IMR-90 (cell line): Measurements from ENCODE around the gene FUBP1. TPM values are rescaled to one million over a fixed set of nuclear protein-coding genes. Genes with fewer than 3 reads are reported as not detected.
A peak's percentile ranks its signal among the peaks of the same experiment; 100 is the strongest.

Experiments
- ATAC-seq: fragments of 200-7000 bp; cut with Tn5 transposase; 2 replicates; pipeline ENCODE4 v1.9.1; 2020; ENCODE audit warnings: low read depth, mild to moderate bottlenecking, moderate library complexity
- BruUV-seq: library from RNA; stranded (reverse); fragments of 400-500 nt; replicated peaks from 2 replicates; lab custom pipeline; 2021; lab: Mats Ljungman, UMichigan
- CTCF ChIA-PET: fragments of 300-600 bp; formaldehyde crosslinking; extraction: SDS; loops from one replicate; lab custom pipeline; 2021; ENCODE audit warnings: antibody characterized with exemption; lab: Yijun Ruan, JAX
- POLR2A ChIA-PET: fragments of 300-600 bp; sonication (Branson Sonifier 250); formaldehyde crosslinking; loops from one replicate; lab custom pipeline; 2022; ENCODE audit warnings: antibody characterized with exemption; ENCODE audit not compliant: unreplicated experiment; lab: Charles Lee
- DNase-seq: peaks from one replicate; pipeline ENCODE4 v3.0.0; 2013
- H2AFZ ChIP-seq: replicated peaks from 2 replicates; pipeline ENCODE3; 2013; ENCODE audit warnings: low read length, mild to moderate bottlenecking; ENCODE audit not compliant: poor library complexity
- H2AK5ac ChIP-seq: 2 replicates; pipeline ENCODE4 v1.6.1; 2013; ENCODE audit warnings: low read depth, low read length, inconsistent platforms
- H2AK9ac ChIP-seq: replicated peaks from 2 replicates; pipeline ENCODE3; 2013; ENCODE audit warnings: mild to moderate bottlenecking, low read depth, low read length, moderate library complexity; ENCODE audit not compliant: poor library complexity
- H2BK120ac ChIP-seq: 2 replicates; pipeline ENCODE4 v1.6.1; 2013; ENCODE audit warnings: low read depth, low read length, inconsistent platforms
- H2BK15ac ChIP-seq: 3 replicates; pipeline ENCODE4 v1.6.1; 2013; ENCODE audit warnings: low read depth, low read length, inconsistent platforms
- H2BK20ac ChIP-seq: 2 replicates; pipeline ENCODE4 v1.6.1; 2013; ENCODE audit warnings: low read depth, mild to moderate bottlenecking, inconsistent platforms, low read length, moderate library complexity
- H2BK5ac ChIP-seq: 2 replicates; pipeline ENCODE4 v1.6.1; 2013; ENCODE audit warnings: mild to moderate bottlenecking, low read depth, low read length, inconsistent platforms; ENCODE audit not compliant: poor library complexity, severe bottlenecking
- H3K14ac ChIP-seq: replicated peaks from 2 replicates; pipeline ENCODE4 v1.6.1; 2013; ENCODE audit warnings: low read depth, low read length, inconsistent platforms
- H3K18ac ChIP-seq: 2 replicates; pipeline ENCODE4 v1.6.1; 2013; ENCODE audit warnings: low read depth, low read length, control low read depth
- H3K23ac ChIP-seq: 2 replicates; pipeline ENCODE4 v1.6.1; 2013; ENCODE audit warnings: low read depth, low read length, inconsistent platforms
- H3K27ac ChIP-seq: 2 replicates; pipeline ENCODE4 v1.5.1; 2013; ENCODE audit warnings: mild to moderate bottlenecking, control low read depth, low read length; ENCODE audit not compliant: insufficient read depth
- H3K27me3 ChIP-seq: 2 replicates; pipeline ENCODE4 v1.6.1; 2013; ENCODE audit warnings: low read length; ENCODE audit not compliant: control insufficient read depth, insufficient read depth
- H3K36me3 ChIP-seq: 2 replicates; pipeline ENCODE4 v1.6.1; 2013; ENCODE audit warnings: low read length, mixed read lengths; ENCODE audit not compliant: control insufficient read depth, insufficient read depth
- H3K4ac ChIP-seq: 2 replicates; pipeline ENCODE4 v1.6.1; 2013; ENCODE audit warnings: low read depth, low read length, inconsistent platforms
- H3K4me1 ChIP-seq: 2 replicates; pipeline ENCODE4 v1.6.1; 2013; ENCODE audit warnings: low read length, mixed read lengths; ENCODE audit not compliant: control insufficient read depth, insufficient read depth
- H3K4me2 ChIP-seq: 2 replicates; pipeline ENCODE4 v1.6.1; 2013; ENCODE audit warnings: low read depth, mild to moderate bottlenecking, control low read depth, low read length, moderate library complexity
- H3K4me3 ChIP-seq: 2 replicates; pipeline ENCODE4 v1.5.1; 2013; ENCODE audit warnings: low read depth, mild to moderate bottlenecking, control low read depth, low read length, moderate library complexity; ENCODE audit not compliant: insufficient read depth
- H3K56ac ChIP-seq: 2 replicates; pipeline ENCODE4 v1.6.1; 2013; ENCODE audit warnings: low read length, inconsistent platforms; ENCODE audit not compliant: insufficient read depth; ENCODE audit errors: extremely low read depth
- H3K79me1 ChIP-seq, 2 experiments: 2 replicates each; pipeline ENCODE4 v1.6.1; 2013; ENCODE audit warnings: low read length in 2 of 2, inconsistent platforms in 1 of 2, low read depth in 1 of 2
- H3K9ac ChIP-seq: 2 replicates; pipeline ENCODE4 v1.6.1; 2013; ENCODE audit warnings: low read depth, low read length, control low read depth
- H3K9me1 ChIP-seq: 2 replicates; pipeline ENCODE4 v1.6.1; 2013; ENCODE audit warnings: low read length, inconsistent platforms; ENCODE audit not compliant: insufficient read depth
- H3K9me3 ChIP-seq: 2 replicates; pipeline ENCODE4 v1.6.1; 2013; ENCODE audit warnings: low read length; ENCODE audit not compliant: control insufficient read depth, insufficient read depth
- H4K20me1 ChIP-seq: 2 replicates; pipeline ENCODE4 v1.6.1; 2013; ENCODE audit warnings: low read length, inconsistent platforms; ENCODE audit not compliant: insufficient read depth
- H4K5ac ChIP-seq: 2 replicates; pipeline ENCODE4 v1.6.1; 2013; ENCODE audit warnings: mild to moderate bottlenecking, low read depth, low read length, control low read depth
- H4K8ac ChIP-seq, 2 experiments: 2 replicates each; pipeline ENCODE4 v1.6.1; 2013; ENCODE audit warnings: low read depth in 2 of 2, low read length in 2 of 2, control low read depth in 1 of 2, inconsistent platforms in 1 of 2
- H4K91ac ChIP-seq: 2 replicates; pipeline ENCODE4 v1.6.1; 2013; ENCODE audit warnings: low read depth, low read length, inconsistent platforms; ENCODE audit not compliant: insufficient read depth
- NFE2L2 ChIP-seq: fragments of 150-350 bp; IDR thresholded peaks from 2 replicates; pipeline ENCODE4 v1.6.1; 2016; ENCODE audit warnings: low read depth, mild to moderate bottlenecking, low read length
- RCOR1 ChIP-seq: IDR thresholded peaks from 2 replicates; pipeline ENCODE4 v1.6.1; 2012; ENCODE audit warnings: mild to moderate bottlenecking, low read length, improper control_type of control experiment; ENCODE audit not compliant: insufficient replicate concordance
- WGBS, 2 experiments: methylation state at CpG; one replicate each; pipeline versions ENCODE4 v1.1.5 to v1.1.7; 2013; ENCODE audit warnings: missing lambda C conversion rate in 2 of 2; ENCODE audit not compliant: insufficient read length in 1 of 2; ENCODE audit errors: extremely low coverage in 2 of 2; 5-methylcytosine and 5-hydroxymethylcytosine counted together
- dilution Hi-C: fragments of 300-500 bp; cut with HindIII; formaldehyde crosslinking; loops from one replicate; pipeline ENCODE4 v1.14.3; 2018; ENCODE audit warnings: low sequenced_read_pairs; ENCODE audit not compliant: unreplicated experiment
- in situ Hi-C: fragments of 300-500 bp; cut with MboI; formaldehyde crosslinking; loops from 3 replicates; pipeline ENCODE4 v1.14.3; 2019; ENCODE audit warnings: low sequenced_read_pairs, inconsistent platforms, mixed read lengths
- intact Hi-C: fragments of 100-400 bp; cut with micrococcal nuclease; formaldehyde crosslinking; loops from 2 replicates; pipeline ENCODE4 v1.10.0; 2022
- polyA plus RNA-seq, 3 experiments: library from polyadenylated mRNA; depleted of rRNA; stranded (reverse); fragments of >200 nt; gene quantifications; 2 replicates each; pipeline ENCODE4 v1.2.3, GENCODE V29; 2012; ENCODE audit warnings: low replicate concordance in 1 of 3
- total RNA-seq: library from RNA; depleted of rRNA; stranded (reverse); fragments of >200 nt; gene quantifications from 2 replicates; pipeline ENCODE4 v1.2.3, GENCODE V29; 2012
- TF ChIP-seq, protein P1 (sequence below): fragments of 150-350 bp; IDR thresholded peaks from 2 replicates; pipeline ENCODE4 v1.6.1; 2017; ENCODE audit warnings: mild to moderate bottlenecking, antibody characterized with exemption, low read length, low read depth

FUBP1 gene
- total and polyA plus RNA-seq, 2 of the 4 experiments (the other 2 are of a cell fraction) = 94.7 to 129 TPM

DNA sequence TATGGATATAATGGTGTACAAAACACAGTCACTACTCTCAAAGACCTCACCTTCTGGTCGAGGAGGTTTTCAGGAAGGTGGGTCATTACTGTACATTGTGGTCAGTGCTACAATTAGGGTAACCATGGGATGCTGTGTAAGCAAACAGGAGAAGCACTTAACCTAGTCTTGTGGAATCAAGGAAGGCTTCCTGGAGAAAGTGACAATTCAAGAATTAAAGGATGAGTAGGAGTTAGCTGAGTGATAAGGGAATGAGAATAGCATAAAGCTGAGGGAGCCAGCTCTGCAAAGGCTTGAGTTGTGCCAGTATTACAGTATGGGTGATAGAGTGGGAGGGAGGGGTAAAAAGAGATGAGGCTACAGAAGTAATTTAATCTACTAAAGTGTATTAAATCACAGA lies 73.3 kb downstream of the FUBP1 start:
- Histone ChIP-seq H2BK20ac (no peak overlapping the region), H4K20me1 (peaks cover 57% of the 10 kb centered on the region), H3K4me3 (no peak overlapping the region), H4K91ac (no peak overlapping the region), H2AK5ac (no peak overlapping the region), H2BK15ac (no peak overlapping the region), H3K9ac (no peak overlapping the region), H3K9me1 (peaks cover 12% of the 10 kb centered on the region), H3K4me1 (peaks cover 2% of the 10 kb centered on the region), H3K14ac (no peak overlapping the region), H2BK5ac (peak overlapping the region; percentile 33), H2AK9ac (no peak overlapping the region), H3K23ac (peak overlapping the region; percentile 43; the same call in 1 of the 2 replicates), H3K4ac (no peak overlapping the region), H3K4me2 (no peak overlapping the region), H2BK120ac (no peak overlapping the region), H3K9me3 (no peaks in the 10 kb centered on the region), H3K27me3 (no peaks in the 10 kb centered on the region), H4K5ac (no peak overlapping the region), H3K56ac (no peak overlapping the region), H4K8ac (no peak overlapping the region), H2AFZ (no peak overlapping the region), H3K79me1 (peaks cover 17 to 50% of the 10 kb centered on the region in 2 experiments), H3K36me3 (peaks cover 17% of the 10 kb centered on the region), H3K18ac (no peak overlapping the region), H3K27ac (no peak overlapping the region)
- ATAC-seq = no peak
- intact Hi-C loops = loop anchor here (10.0 kb wide), 1 partner anchor 761 kb away; no protein-coding TSS in a partner anchor
- in situ Hi-C loops = no loop called here
- no CpG with 5 or more reads among the region's 1 CpG for WGBS, 2 experiments
- ChIA-PET POLR2A (no interaction called here), CTCF (no interaction called here)
- no peak for DNase-seq
- BruUV-seq = no TSS peak
- TF ChIP-seq, protein P1, sequence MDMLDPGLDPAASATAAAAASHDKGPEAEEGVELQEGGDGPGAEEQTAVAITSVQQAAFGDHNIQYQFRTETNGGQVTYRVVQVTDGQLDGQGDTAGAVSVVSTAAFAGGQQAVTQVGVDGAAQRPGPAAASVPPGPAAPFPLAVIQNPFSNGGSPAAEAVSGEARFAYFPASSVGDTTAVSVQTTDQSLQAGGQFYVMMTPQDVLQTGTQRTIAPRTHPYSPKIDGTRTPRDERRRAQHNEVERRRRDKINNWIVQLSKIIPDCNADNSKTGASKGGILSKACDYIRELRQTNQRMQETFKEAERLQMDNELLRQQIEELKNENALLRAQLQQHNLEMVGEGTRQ = no peak
- TF ChIP-seq NFE2L2 (no peak), RCOR1 (no peak)
- dilution Hi-C loops = no loop called here
